ENCODE results near the gene SENP8. TPM values are rescaled to one million over a fixed set of nuclear protein-coding genes. Genes with fewer than 3 reads are reported as not detected.

The SENP8 gene
- total and polyA plus RNA-seq, 2 of the 13 experiments (the other 11 are each of a cell fraction or from before 2014, with no cell fraction given), result 2.7 to 3.0 TPM

DNA sequence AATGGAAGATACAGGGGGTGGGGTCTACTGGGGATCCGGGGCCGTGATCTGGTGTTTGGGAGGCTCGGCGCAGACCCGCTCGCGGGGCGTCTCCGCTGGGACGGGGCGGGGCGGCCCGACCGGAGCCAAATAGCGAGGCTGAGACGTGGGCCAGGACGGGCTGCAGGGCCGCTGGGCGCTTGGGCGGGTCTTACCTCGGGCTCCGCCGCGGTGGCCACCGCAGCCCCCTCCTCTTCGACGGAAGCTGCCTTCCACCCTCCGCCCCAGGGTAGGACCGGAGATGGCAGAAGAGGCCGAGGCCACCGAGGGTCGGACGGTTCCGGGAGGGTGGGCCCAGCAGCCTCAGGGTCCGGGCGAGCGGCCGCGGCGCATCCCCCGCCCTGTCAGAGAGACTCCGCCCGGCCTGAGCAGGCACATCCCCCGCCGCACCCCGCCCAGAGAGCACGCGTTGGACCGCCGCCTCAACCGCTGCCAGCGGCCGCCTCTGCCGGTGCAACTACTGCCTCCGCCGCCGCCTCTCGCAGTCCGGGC, 652 bp upstream of the SENP8 start (continued):
- TF ChIP-seq SKI (IDR thresholded peaks at IDR 0.05; ENCODE audit: partially characterized antibody) (no peak), MATR3 (CRISPR knock-in tag; IDR thresholded peaks at IDR 0.05) (no peak), YEATS2 (CRISPR knock-in tag; IDR thresholded peaks at IDR 0.05; ENCODE audit: borderline replicate concordance) (0 out of 2 replicates have a peak, but pooled peaks have one; percentile 3), ZNF550 (CRISPR knock-in tag; IDR thresholded peaks at IDR 0.05; ENCODE audit: borderline replicate concordance) (no peak), JARID2 (CRISPR knock-in tag; IDR thresholded peaks at IDR 0.05; ENCODE audit: insufficient replicate concordance) (no peak), TOPORS (CRISPR knock-in tag; IDR thresholded peaks at IDR 0.05) (0 out of 2 replicates have a peak, but pooled peaks have one; percentile 54), MAZ (IDR thresholded peaks at IDR 0.05; ENCODE audit: borderline replicate concordance, low read depth, low read length) (no peak), MAZ (CRISPR knock-in tag; IDR thresholded peaks at IDR 0.05; ENCODE audit: low read depth) (no peak; the same call in 1 of the 2 replicates), JUNB (CRISPR knock-in tag; IDR thresholded peaks at IDR 0.05; ENCODE audit: borderline replicate concordance) (no peak), SMC3 (IDR thresholded peaks at IDR 0.05; ENCODE audit: low read length) (no peak), FOXO1 (CRISPR knock-in tag; IDR thresholded peaks at IDR 0.05) (peak; percentile 19; the same call in 1 of the 2 replicates), HOXA9 (CRISPR knock-in tag; IDR thresholded peaks at IDR 0.05; ENCODE audit: borderline replicate concordance) (no peak)
- TF ChIP-seq, protein P1, sequence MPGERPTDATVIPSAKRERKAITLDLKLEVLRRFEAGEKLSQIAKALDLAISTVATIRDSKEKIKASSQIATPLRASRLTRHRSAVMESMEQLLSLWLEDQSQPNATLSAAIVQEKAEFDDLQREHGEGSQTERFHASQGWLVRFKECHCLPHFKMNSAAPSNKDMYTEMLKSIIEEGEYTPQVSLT (CRISPR knock-in tag; IDR thresholded peaks at IDR 0.05; ENCODE audit: borderline replicate concordance, low read depth), result no peak
- TF ChIP-seq, protein P2, sequence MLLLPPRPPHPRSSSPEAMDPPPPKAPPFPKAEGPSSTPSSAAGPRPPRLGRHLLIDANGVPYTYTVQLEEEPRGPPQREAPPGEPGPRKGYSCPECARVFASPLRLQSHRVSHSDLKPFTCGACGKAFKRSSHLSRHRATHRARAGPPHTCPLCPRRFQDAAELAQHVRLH (CRISPR knock-in tag; IDR thresholded peaks at IDR 0.05; ENCODE audit: borderline replicate concordance, low read depth), result peak; percentile 57; the same call in 1 of the 2 replicates
- TF ChIP-seq, protein P3, sequence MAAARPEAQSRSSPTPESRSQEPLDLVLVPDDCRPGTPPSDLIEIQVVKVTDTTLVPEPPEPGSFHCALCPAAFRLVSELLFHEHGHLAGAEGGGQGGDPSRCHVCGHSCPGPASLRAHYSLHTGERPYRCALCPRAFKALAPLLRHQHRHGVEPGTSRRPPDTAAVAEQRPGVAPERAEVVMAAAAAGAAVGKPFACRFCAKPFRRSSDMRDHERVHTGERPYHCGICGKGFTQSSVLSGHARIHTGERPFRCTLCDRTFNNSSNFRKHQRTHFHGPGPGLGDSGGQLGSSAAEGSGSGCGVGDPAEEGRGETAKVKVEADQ (CRISPR knock-in tag; IDR thresholded peaks at IDR 0.05; ENCODE audit: borderline replicate concordance), result no peak
- TF ChIP-seq, protein P4, sequence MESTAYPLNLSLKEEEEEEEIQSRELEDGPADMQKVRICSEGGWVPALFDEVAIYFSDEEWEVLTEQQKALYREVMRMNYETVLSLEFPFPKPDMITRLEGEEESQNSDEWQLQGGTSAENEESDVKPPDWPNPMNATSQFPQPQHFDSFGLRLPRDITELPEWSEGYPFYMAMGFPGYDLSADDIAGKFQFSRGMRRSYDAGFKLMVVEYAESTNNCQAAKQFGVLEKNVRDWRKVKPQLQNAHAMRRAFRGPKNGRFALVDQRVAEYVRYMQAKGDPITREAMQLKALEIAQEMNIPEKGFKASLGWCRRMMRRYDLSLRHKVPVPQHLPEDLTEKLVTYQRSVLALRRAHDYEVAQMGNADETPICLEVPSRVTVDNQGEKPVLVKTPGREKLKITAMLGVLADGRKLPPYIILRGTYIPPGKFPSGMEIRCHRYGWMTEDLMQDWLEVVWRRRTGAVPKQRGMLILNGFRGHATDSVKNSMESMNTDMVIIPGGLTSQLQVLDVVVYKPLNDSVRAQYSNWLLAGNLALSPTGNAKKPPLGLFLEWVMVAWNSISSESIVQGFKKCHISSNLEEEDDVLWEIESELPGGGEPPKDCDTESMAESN (CRISPR knock-in tag; conservative IDR thresholded peaks at IDR 0.05), result peak; percentile 35; the same call in 1 of the 2 replicates
- TF ChIP-seq, protein P5, sequence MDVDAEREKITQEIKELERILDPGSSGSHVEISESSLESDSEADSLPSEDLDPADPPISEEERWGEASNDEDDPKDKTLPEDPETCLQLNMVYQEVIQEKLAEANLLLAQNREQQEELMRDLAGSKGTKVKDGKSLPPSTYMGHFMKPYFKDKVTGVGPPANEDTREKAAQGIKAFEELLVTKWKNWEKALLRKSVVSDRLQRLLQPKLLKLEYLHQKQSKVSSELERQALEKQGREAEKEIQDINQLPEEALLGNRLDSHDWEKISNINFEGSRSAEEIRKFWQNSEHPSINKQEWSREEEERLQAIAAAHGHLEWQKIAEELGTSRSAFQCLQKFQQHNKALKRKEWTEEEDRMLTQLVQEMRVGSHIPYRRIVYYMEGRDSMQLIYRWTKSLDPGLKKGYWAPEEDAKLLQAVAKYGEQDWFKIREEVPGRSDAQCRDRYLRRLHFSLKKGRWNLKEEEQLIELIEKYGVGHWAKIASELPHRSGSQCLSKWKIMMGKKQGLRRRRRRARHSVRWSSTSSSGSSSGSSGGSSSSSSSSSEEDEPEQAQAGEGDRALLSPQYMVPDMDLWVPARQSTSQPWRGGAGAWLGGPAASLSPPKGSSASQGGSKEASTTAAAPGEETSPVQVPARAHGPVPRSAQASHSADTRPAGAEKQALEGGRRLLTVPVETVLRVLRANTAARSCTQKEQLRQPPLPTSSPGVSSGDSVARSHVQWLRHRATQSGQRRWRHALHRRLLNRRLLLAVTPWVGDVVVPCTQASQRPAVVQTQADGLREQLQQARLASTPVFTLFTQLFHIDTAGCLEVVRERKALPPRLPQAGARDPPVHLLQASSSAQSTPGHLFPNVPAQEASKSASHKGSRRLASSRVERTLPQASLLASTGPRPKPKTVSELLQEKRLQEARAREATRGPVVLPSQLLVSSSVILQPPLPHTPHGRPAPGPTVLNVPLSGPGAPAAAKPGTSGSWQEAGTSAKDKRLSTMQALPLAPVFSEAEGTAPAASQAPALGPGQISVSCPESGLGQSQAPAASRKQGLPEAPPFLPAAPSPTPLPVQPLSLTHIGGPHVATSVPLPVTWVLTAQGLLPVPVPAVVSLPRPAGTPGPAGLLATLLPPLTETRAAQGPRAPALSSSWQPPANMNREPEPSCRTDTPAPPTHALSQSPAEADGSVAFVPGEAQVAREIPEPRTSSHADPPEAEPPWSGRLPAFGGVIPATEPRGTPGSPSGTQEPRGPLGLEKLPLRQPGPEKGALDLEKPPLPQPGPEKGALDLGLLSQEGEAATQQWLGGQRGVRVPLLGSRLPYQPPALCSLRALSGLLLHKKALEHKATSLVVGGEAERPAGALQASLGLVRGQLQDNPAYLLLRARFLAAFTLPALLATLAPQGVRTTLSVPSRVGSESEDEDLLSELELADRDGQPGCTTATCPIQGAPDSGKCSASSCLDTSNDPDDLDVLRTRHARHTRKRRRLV (CRISPR knock-in tag; IDR thresholded peaks at IDR 0.05), result 0 out of 2 replicates have a peak, but pooled peaks have one; percentile 78

All from HepG2 (cell line).